Left kidney (tissue), 2 donors: ENCODE measurements around the gene RNASE7. TPM values are rescaled to one million over a fixed set of nuclear protein-coding genes. Genes with fewer than 3 reads are reported as not detected.

Source experiments
- DNase-seq: peaks from one replicate; pipeline ENCODE4 v3.0.0-alpha.2; 2013
- polyA plus RNA-seq: library from polyadenylated mRNA; unstranded; fragments of 120-200 nt; gene quantifications from one replicate; pipeline ENCODE4 v1.2.1, GENCODE V29; 2013; ENCODE audit not compliant: insufficient read length

Gene RNASE7
- polyA plus RNA-seq, 1 donor, result 0.55 TPM

GRCh38 chr14:21043387-21043973 is 1.3 kb downstream of the RNASE7 start:
- no peak for DNase-seq

- no peak for DNase-seq
Measured at GRCh38 chr14:21043974-21044618, 1.9 kb downstream of the RNASE7 start.

- DNase-seq, result no peak
Measured at GRCh38 chr14:21047378-21047781, 5.2 kb downstream of the RNASE7 start.

- no peak for DNase-seq
Measured at GRCh38 chr14:21048638-21049037, 6.5 kb downstream of the RNASE7 start.

- no peak for DNase-seq
Measured at GRCh38 chr14:21049271-21049673, 7.1 kb downstream of the RNASE7 start.

- no peak for DNase-seq
Measured at GRCh38 chr14:21050597-21050996, 8.4 kb downstream of the RNASE7 start.

GRCh38 chr14:21053184-21054122 is 11.3 kb downstream of the RNASE7 start:
- no peak for DNase-seq

GRCh38 chr14:21054123-21054767 is 12.1 kb downstream of the RNASE7 start:
- no peak for DNase-seq

GRCh38 chr14:21054768-21055145 is 12.6 kb downstream of the RNASE7 start:
- DNase-seq, result no peak

- no peak for DNase-seq
Measured at GRCh38 chr14:21055432-21056117, 13.4 kb downstream of the RNASE7 start.

- no peak for DNase-seq
Measured at GRCh38 chr14:21056520-21057163, 14.5 kb downstream of the RNASE7 start.

GRCh38 chr14:21057803-21058675 is 15.9 kb downstream of the RNASE7 start, which contains the start of gene RNASE8:
Gene RNASE8 (plus strand): TSS chr14:21057822. CDS start chr14:21057893, 71 bp downstream.
- DNase-seq, result no peak

- DNase-seq, result no peak
Measured at GRCh38 chr14:21058903-21059302, 16.7 kb downstream of the RNASE7 start.

GRCh38 chr14:21059842-21060613 is 17.9 kb downstream of the RNASE7 start:
- DNase-seq, result no peak

GRCh38 chr14:21060614-21061346 is 18.6 kb downstream of the RNASE7 start:
- no peak for DNase-seq

- DNase-seq, result no peak
Measured at GRCh38 chr14:21061347-21061668, 19.1 kb downstream of the RNASE7 start.

- DNase-seq, result no peak
Measured at GRCh38 chr14:21063479-21063878, 21.3 kb downstream of the RNASE7 start.

GRCh38 chr14:21066882-21067502 is 24.8 kb downstream of the RNASE7 start:
- DNase-seq, result no peak
